ENCODE data around the gene TRABD2A. TPM values are rescaled to one million over a fixed set of nuclear protein-coding genes. Genes with fewer than 3 reads are reported as not detected.

TRABD2A gene
- total and polyA plus RNA-seq, 9 of the 15 experiments (the other 6 are each of a cell fraction or from before 2014, with no cell fraction given) = 0.07 to 0.45 (median 0.25) TPM

- TF ChIP-seq, protein P1, sequence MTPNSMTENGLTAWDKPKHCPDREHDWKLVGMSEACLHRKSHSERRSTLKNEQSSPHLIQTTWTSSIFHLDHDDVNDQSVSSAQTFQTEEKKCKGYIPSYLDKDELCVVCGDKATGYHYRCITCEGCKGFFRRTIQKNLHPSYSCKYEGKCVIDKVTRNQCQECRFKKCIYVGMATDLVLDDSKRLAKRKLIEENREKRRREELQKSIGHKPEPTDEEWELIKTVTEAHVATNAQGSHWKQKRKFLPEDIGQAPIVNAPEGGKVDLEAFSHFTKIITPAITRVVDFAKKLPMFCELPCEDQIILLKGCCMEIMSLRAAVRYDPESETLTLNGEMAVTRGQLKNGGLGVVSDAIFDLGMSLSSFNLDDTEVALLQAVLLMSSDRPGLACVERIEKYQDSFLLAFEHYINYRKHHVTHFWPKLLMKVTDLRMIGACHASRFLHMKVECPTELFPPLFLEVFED (CRISPR knock-in tag; conservative IDR thresholded peaks at IDR 0.05) = no peak
- TF ChIP-seq CTBP1 (IDR thresholded peaks at IDR 0.05; ENCODE audit: borderline replicate concordance) (no peak), MAFK (IDR thresholded peaks at IDR 0.05; ENCODE audit: low read length) (peak; percentile 31; the same call in 1 of the 2 replicates), MYC (IDR thresholded peaks at IDR 0.05; ENCODE audit: low read depth, low read length) (no peak), MYC (CRISPR knock-in tag; IDR thresholded peaks at IDR 0.05; ENCODE audit: borderline replicate concordance, low read depth) (no peak), XRCC3 (IDR thresholded peaks at IDR 0.05) (no peak), ZNF740 (CRISPR knock-in tag; IDR thresholded peaks at IDR 0.05) (no peak), ZNF740 (tag; IDR thresholded peaks at IDR 0.05) (no peak), ZNF316 (IDR thresholded peaks at IDR 0.05) (peak; percentile 41), PCBP2 (IDR thresholded peaks at IDR 0.05; ENCODE audit: low read depth, low read length, poor library complexity, severe bottlenecking) (no peak), NEUROD1 (IDR thresholded peaks at IDR 0.05; ENCODE audit: borderline replicate concordance, low read depth, low read length, partially characterized antibody) (no peak), MAFF (IDR thresholded peaks at IDR 0.05; ENCODE audit: low read length) (peak; percentile 15; the same call in 1 of the 2 replicates), ZFX (CRISPR knock-in tag; IDR thresholded peaks at IDR 0.05) (no peak), DLX4 (CRISPR knock-in tag; IDR thresholded peaks at IDR 0.05) (no peak), RBM39 (optimal IDR thresholded peaks at IDR 0.05; ENCODE audit: low read depth, low read length) (no peak), C11orf30 (IDR thresholded peaks at IDR 0.05; ENCODE audit: low read depth) (peak; percentile 28; the same call in 1 of the 2 replicates), ZBTB2 (IDR thresholded peaks at IDR 0.05) (no peak), BCOR (IDR thresholded peaks at IDR 0.05) (no peak), GATAD2B (IDR thresholded peaks at IDR 0.05; ENCODE audit: borderline replicate concordance) (no peak), SMARCC2 (IDR thresholded peaks at IDR 0.05; ENCODE audit: low read depth) (no peak), CC2D1A (IDR thresholded peaks at IDR 0.05) (no peak), FOXA1 (IDR thresholded peaks at IDR 0.05; ENCODE audit: borderline replicate concordance) (no peak), ATF2 (CRISPR knock-in tag; IDR thresholded peaks at IDR 0.05) (no peak)
- TF ChIP-seq, protein P2, sequence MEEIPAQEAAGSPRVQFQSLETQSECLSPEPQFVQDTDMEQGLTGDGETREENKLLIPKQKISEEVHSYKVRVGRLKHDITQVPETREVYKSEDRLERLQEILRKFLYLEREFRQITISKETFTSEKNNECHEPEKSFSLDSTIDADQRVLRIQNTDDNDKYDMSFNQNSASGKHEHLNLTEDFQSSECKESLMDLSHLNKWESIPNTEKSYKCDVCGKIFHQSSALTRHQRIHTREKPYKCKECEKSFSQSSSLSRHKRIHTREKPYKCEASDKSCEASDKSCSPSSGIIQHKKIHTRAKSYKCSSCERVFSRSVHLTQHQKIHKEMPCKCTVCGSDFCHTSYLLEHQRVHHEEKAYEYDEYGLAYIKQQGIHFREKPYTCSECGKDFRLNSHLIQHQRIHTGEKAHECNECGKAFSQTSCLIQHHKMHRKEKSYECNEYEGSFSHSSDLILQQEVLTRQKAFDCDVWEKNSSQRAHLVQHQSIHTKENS (CRISPR knock-in tag; IDR thresholded peaks at IDR 0.05) = no peak
Observed at GRCh38 chr2:84788027-84788426, 92.9 kb downstream of the TRABD2A start (continued).
